Upper lobe of left lung (tissue), 4 donors: ENCODE data around the gene SRGAP2C.
"Not testable (repeated sequence)": the region's sequence is repeated elsewhere in the genome, so short reads cannot be mapped to it uniquely, and the experiment has no call there.

Experiments
- CTCF ChIP-seq, 6 experiments: fragments of 450-650 bp in 4 of 6; fragments of 200-600 bp in 2 of 6; sonication (generic) in 2 of 6; IDR thresholded peaks; one replicate each; pipeline ENCODE4 v1.5.1; 2016 to 2019; ENCODE audit warnings: antibody characterized with exemption in 6 of 6
- EP300 ChIP-seq, 4 donors: sonication (generic); formaldehyde crosslinking; IDR thresholded peaks; one replicate each; pipeline ENCODE4 v1.5.1; 2017; ENCODE audit warnings: antibody characterized with exemption in 4 of 4, control low read depth in 2 of 4
- POLR2A ChIP-seq, 4 donors: fragments of 450-650 bp; IDR thresholded peaks; one replicate each; pipeline ENCODE4 v1.5.1; 2016 to 2017; ENCODE audit warnings: antibody characterized with exemption in 4 of 4, mild to moderate bottlenecking in 2 of 4

GRCh38 chr1:121384754-121385153 lies 200.0 kb downstream of the SRGAP2C start:
- TF ChIP-seq POLR2A, CTCF, EP300 (IDR thresholded peaks at IDR 0.05): not testable (repeated sequence)
